RWPE2 (cell line): ENCODE measurements around the gene GLB1L2.

ENCODE experiments used
- ATAC-seq: fragments of 200-7000 bp; cut with Tn5 transposase; 3 replicates; pipeline ENCODE4 v1.9.1; 2021; ENCODE audit warnings: low read depth
- DNase-seq: peaks from one replicate; pipeline ENCODE4 v3.0.0-alpha.2; 2020; ENCODE audit warnings: low spot score
- H3K27ac ChIP-seq: fragments of 450-650 bp; 2 replicates; pipeline ENCODE4 v1.5.1; 2017; ENCODE audit warnings: mild to moderate bottlenecking; ENCODE audit not compliant: poor library complexity, severe bottlenecking
- H3K27me3 ChIP-seq: fragments of 250-450 bp; sonication (Bioruptor Pico); 2 replicates; pipeline ENCODE4 v1.5.1; 2021; ENCODE audit warnings: mild to moderate bottlenecking, moderate library complexity; ENCODE audit not compliant: insufficient read depth, poor library complexity, severe bottlenecking
- H3K36me3 ChIP-seq: fragments of 250-450 bp; sonication (Bioruptor Pico); 2 replicates; pipeline ENCODE4 v1.5.1; 2020; ENCODE audit warnings: low read depth, mild to moderate bottlenecking, moderate library complexity
- H3K4me1 ChIP-seq: fragments of 250-450 bp; sonication (Bioruptor Pico); 2 replicates; pipeline ENCODE4 v1.5.1; 2021; ENCODE audit warnings: mild to moderate bottlenecking, moderate library complexity; ENCODE audit not compliant: insufficient read depth, poor library complexity, severe bottlenecking
- H3K4me3 ChIP-seq: fragments of 250-450 bp; sonication (Bioruptor Pico); 2 replicates; pipeline ENCODE4 v1.5.1; 2021; ENCODE audit warnings: mild to moderate bottlenecking, moderate library complexity; ENCODE audit not compliant: severe bottlenecking
- H3K9me3 ChIP-seq: fragments of 250-450 bp; sonication (Bioruptor Pico); 2 replicates; pipeline ENCODE4 v1.5.1; 2021; ENCODE audit warnings: mild to moderate bottlenecking, moderate library complexity; ENCODE audit not compliant: severe bottlenecking
- CTCF ChIP-seq: fragments of 450-650 bp; IDR thresholded peaks from one replicate; pipeline ENCODE4 v1.5.1; 2017; ENCODE audit warnings: mild to moderate bottlenecking, moderate library complexity; ENCODE audit not compliant: poor library complexity, severe bottlenecking

The GLB1L2 gene

GRCh38 chr11:134405841-134406240 is 74.1 kb downstream of the GLB1L2 start:
- Histone ChIP-seq H3K27me3 (peaks cover 19% of the 10 kb centered on the region), H3K4me1 (no peaks in the 10 kb centered on the region), H3K36me3 (no peaks in the 10 kb centered on the region), H3K4me3 (no peak overlapping the region), H3K27ac (no peak overlapping the region), H3K9me3 (no peaks in the 10 kb centered on the region)
- ATAC-seq (no peak), DNase-seq (no peak)
- TF ChIP-seq CTCF: no peak

DNA sequence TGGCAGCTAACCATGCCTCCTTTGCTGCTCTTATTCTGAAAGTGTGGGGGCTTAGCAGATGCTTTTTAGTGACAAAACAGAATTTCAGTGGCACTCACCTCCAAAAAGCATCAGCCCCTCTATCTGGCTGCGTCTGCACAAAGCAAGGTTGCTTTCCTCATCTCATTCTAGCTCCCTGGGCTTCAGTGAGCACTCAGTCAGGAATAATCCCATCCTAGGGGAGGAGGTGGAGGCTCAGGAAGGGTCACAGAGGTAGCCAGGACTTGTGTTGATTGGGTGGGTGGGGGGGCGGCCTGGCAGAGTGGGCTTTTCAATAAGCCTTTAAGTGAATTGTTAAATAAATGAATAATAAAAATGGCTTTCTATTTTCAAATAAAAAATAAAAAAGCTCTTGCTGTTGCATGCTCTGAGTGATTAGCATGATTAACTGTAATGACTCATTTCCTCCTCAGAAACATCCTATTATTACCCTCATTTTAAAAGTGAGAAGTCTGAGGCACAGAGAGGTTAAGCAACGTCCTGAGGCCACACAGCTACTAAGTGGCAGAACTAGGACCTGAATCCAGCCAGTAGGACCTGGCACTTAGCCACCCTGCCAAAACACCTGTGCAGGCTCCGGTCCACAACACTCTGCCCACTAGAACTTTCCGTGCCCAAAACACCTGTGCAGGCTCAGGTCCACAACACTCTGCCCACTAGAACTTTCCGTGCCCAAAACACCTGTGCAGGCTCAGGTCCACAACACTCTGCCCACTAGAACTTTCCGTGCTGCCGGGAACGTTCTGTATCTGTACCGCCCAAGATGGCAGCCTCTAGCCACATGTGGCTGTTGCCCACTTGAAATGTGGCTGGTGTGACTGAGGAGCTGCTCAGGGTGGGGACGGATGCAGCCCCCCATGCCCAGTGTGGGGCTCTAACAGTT is 74.7 kb downstream of the GLB1L2 start:
- DNase-seq: no peak
- Histone ChIP-seq H3K9me3 (no peaks in the 10 kb centered on the region), H3K4me1 (no peaks in the 10 kb centered on the region), H3K27ac (no peak overlapping the region), H3K36me3 (no peaks in the 10 kb centered on the region), H3K27me3 (peaks cover 26% of the 10 kb centered on the region), H3K4me3 (no peak overlapping the region)
- TF ChIP-seq CTCF: no peak
- no peak; the same call in 2 of the 3 replicates for ATAC-seq

DNA sequence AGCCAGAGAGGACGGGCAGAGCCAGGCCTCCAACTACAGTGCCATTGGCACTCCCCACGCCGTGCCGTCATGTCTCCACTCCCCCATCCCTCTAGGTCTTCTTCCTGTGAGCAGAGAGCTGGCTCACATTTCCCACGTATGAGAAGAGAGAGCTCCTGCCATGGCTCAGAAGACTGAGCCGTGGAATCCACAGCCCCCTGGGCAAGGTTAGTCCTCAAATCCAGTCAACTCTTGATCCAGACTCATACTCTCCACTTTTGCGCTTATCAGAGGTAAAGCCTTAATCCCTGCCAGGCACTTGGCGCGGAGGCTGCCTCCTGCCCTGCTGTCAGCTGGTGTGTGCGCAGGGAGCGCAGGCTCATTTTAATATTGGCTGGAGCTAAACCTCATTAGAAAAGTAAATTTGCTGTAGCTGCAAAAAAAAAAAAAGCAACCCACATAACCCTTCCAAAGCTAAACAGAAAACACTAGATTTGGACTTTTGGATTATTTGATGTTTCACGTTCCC is 75.6 kb downstream of the GLB1L2 start:
- H3K27me3 ChIP-seq: peaks cover 28% of the 10 kb centered on the region
- no peak for DNase-seq

GRCh38 chr11:134407923-134408322 is 76.1 kb downstream of the GLB1L2 start:
- ATAC-seq (no peak), DNase-seq (no peak)
- TF ChIP-seq CTCF: no peak
- Histone ChIP-seq H3K4me3 (no peak overlapping the region), H3K4me1 (no peaks in the 10 kb centered on the region), H3K27me3 (peaks cover 33% of the 10 kb centered on the region), H3K36me3 (no peaks in the 10 kb centered on the region), H3K27ac (no peak overlapping the region), H3K9me3 (no peaks in the 10 kb centered on the region)

More for the DNA sequence above, 75.6 kb downstream of the GLB1L2 start:
- Histone ChIP-seq H3K4me1 (no peaks in the 10 kb centered on the region), H3K27ac (no peak overlapping the region), H3K36me3 (no peaks in the 10 kb centered on the region), H3K9me3 (no peaks in the 10 kb centered on the region), H3K4me3 (no peak overlapping the region)
- TF ChIP-seq CTCF: no peak
- ATAC-seq: no peak
